ENCODE data around the gene MRTFA. TPM values are rescaled to one million over a fixed set of nuclear protein-coding genes. Genes with fewer than 3 reads are reported as not detected.

MRTFA gene
- total RNA-seq, 1 donor, result 44.9 TPM

DNA sequence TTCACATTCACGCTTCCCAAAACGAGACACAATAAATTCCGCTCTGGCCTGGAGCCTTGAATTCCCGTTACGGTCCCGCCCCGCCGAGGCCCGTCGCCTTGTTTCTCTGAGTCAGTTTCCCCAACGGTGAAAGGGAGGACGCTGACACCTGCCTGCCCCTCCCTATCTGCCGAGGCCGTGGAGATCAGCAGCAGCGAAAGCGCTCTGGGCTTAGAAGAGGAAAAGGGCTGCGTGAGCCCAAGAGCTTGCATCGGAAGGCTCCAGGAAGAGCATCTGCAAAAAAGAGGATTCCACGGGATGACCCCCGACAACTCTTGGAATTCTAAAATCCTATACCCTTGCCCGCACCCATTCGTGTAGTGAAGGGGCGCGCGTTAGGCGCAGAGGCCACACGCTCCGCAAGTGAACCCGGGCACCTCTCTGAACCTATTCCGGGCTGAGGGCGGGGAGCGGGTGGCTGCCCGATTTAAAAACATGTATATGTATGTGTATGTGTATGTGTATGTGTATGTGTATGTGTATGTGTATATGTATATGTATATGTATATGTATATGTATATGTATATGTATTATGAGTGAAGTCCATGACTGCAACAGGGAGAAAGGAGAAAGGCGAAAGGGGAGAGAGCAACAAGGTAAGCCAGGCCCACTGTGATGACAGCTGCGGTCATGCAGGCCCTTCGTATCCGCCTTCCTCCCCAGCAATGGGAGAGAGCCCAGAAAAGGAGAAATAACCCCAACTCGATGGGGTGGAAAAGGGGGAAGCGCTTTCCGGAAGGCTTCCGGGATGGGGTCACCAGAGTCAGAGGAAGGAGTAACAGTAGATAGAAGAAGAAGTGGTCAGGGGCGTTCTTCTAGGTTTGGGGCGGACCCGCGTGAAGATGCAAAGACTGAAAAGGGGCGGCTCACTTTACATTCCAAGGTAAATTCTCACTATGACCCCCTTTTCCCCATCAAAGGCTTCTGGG lies 948 bp upstream of the MRTFA start:
- no peak for DNase-seq (ENCODE audit: low read depth)

DNA sequence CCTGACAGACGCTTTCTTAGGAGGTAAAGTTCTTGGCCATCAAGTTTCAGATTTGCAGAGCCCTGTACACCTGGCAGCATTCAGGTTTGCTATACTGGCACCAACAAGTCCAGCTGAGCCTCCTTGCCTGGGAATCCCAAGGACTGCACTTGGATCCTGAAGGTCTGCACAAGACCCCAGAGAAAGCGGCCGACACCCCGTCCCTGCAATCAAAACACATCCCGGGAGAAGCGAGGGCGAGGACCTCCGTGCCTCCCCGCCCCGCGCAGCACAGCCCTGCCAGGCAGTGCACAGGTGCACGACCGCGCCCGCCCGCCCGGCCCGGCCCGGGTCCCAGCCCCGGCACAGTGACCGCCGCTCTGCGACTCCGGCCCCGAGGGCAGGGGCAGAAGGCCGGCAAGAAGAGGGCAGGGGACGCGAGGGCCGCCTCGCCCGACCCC lies 559 bp downstream of the MRTFA start:
- no peak for DNase-seq (ENCODE audit: low read depth)
- TF ChIP-seq, protein P1, sequence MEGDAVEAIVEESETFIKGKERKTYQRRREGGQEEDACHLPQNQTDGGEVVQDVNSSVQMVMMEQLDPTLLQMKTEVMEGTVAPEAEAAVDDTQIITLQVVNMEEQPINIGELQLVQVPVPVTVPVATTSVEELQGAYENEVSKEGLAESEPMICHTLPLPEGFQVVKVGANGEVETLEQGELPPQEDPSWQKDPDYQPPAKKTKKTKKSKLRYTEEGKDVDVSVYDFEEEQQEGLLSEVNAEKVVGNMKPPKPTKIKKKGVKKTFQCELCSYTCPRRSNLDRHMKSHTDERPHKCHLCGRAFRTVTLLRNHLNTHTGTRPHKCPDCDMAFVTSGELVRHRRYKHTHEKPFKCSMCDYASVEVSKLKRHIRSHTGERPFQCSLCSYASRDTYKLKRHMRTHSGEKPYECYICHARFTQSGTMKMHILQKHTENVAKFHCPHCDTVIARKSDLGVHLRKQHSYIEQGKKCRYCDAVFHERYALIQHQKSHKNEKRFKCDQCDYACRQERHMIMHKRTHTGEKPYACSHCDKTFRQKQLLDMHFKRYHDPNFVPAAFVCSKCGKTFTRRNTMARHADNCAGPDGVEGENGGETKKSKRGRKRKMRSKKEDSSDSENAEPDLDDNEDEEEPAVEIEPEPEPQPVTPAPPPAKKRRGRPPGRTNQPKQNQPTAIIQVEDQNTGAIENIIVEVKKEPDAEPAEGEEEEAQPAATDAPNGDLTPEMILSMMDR (IDR thresholded peaks at IDR 0.05; ENCODE audit: insufficient read depth, low read depth, low read length), result no peak

More for the DNA sequence above, 948 bp upstream of the MRTFA start:
- peak overlapping the region; percentile 88 for H3K4me3 ChIP-seq (ENCODE audit: low read depth, low read length)
- TF ChIP-seq, protein P1 (IDR thresholded peaks at IDR 0.05; ENCODE audit: insufficient read depth, low read depth, low read length), result no peak

DNA sequence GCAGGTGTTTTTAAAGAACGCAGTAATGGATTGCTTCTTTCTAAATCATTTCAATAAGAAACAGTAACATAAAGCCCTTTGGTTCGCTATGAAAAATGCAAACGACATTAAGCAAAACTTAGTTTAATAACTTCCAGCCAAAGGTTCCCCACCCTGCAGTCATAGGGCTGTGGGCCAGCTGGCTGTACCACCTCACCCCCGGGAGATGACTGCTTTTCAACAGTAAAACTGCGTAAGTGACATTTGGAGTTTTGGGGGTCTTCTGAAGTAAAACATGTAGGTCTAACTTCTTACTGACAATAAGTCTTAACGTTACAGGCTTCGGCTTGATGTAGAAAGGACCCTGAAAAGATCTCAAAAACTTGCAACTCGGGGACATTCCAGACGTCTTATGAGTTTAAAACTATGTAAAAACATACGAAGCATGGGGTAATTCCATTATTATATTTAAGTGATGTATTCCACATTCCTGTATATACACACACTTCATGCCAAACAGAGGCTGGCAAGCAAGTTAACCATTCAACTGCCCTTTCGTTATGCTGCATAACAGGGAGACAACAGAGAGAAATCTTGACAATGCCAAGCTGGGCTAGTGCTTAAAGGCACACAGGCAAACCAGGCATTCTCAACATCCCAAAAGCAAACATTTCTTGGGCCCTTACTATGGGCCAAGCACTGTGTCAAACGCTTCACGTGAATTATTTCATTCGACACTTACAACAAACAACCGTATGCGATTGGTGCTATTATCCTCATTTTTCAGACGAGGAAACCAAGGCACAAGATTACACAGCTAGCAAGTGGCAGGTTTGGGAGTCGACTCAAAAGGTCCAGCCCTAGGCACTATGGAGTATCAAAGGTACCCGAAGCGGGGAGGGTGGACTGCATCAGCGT lies 1.2 kb downstream of the MRTFA start:
- DNase-seq (ENCODE audit: low read depth), result peak; percentile 30
- H3K4me3 ChIP-seq (ENCODE audit: low read depth, low read length), result peak overlapping the region; percentile 88
- TF ChIP-seq, protein P1 (IDR thresholded peaks at IDR 0.05; ENCODE audit: insufficient read depth, low read depth, low read length), result no peak

More for the DNA sequence above, 559 bp downstream of the MRTFA start:
- H3K4me3 ChIP-seq (ENCODE audit: low read depth, low read length), result peak overlapping the region; percentile 88

GRCh38 chr22:40634119-40634903 lies 2.2 kb downstream of the MRTFA start:
- no peak for DNase-seq (ENCODE audit: low read depth)
- H3K4me3 ChIP-seq (ENCODE audit: low read depth, low read length), result peak overlapping the region; percentile 88
- TF ChIP-seq, protein P1 (IDR thresholded peaks at IDR 0.05; ENCODE audit: insufficient read depth, low read depth, low read length), result no peak

- no peak for DNase-seq (ENCODE audit: low read depth)
- TF ChIP-seq, protein P1 (IDR thresholded peaks at IDR 0.05; ENCODE audit: insufficient read depth, low read depth, low read length), result no peak
- H3K4me3 ChIP-seq (ENCODE audit: low read depth, low read length), result no peak overlapping the region
Measured at GRCh38 chr22:40633036-40633435, 3.5 kb downstream of the MRTFA start.

DNA sequence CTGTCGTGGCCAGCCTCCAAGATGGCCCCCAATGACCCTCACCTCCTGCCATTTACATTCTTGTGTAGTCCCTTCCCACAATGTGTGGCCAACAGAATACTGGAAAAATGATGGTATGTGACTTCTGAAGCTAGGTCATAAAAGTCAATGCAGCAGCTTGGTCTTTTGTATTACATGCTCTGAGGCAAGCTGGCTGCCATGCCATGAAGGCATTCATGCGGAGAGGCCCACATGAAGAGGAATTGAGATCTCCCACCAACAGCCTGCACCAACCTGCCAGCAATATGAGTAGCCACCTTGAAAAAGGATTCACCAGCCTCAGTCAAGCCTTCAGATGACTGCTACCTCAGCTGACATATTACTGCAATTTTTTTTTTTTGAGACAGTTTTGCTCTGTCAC lies 4.6 kb downstream of the MRTFA start:
- TF ChIP-seq, protein P1 (IDR thresholded peaks at IDR 0.05; ENCODE audit: insufficient read depth, low read depth, low read length), result no peak
- no peak overlapping the region for H3K4me3 ChIP-seq (ENCODE audit: low read depth, low read length)
- no peak for DNase-seq (ENCODE audit: low read depth)

Measured in fibroblast of villous mesenchyme (primary cell).